HEK293 (cell line): ENCODE measurements around the gene SOWAHA.

ENCODE experiments used
- CTCF ChIA-PET: fragments of 350-600 bp; formaldehyde crosslinking; extraction: SDS; loops from one replicate; lab custom pipeline; 2021; ENCODE audit warnings: antibody characterized with exemption; lab: Yijun Ruan, JAX
- POLR2A ChIA-PET: fragments of 300-600 bp; formaldehyde crosslinking; extraction: SDS; loops from one replicate; lab custom pipeline; 2020; ENCODE audit warnings: antibody characterized with exemption, inconsistent platforms; lab: Yijun Ruan, JAX
- H3K27ac ChIP-seq: fragments of 200-500 bp; sonication (Bioruptor generic); 2 replicates; pipeline ENCODE4 v1.5.1; 2014; ENCODE audit warnings: low read depth, low read length, control low read depth, inconsistent platforms; ENCODE audit errors: extremely low read depth
- H3K36me3 ChIP-seq, 2 experiments: fragments of 200-500 bp in 1 of 2; sonication (Bioruptor generic) in 1 of 2; 1 replicate in 1 of 2; 2 replicates in 1 of 2; pipeline ENCODE4 v1.5.1; 2014 to 2017; ENCODE audit warnings: inconsistent platforms in 2 of 2, low read length in 2 of 2; ENCODE audit not compliant: control insufficient read depth in 2 of 2, insufficient read depth in 1 of 2
- H3K4me1 ChIP-seq: fragments of 200-500 bp; sonication (Bioruptor generic); 2 replicates; pipeline ENCODE4 v1.5.1; 2014; ENCODE audit warnings: mild to moderate bottlenecking, low read length, inconsistent platforms; ENCODE audit not compliant: control insufficient read depth, insufficient read depth
- H3K4me3 ChIP-seq: 2 replicates; pipeline ENCODE4 v1.5.1; 2011; ENCODE audit warnings: low read depth, mild to moderate bottlenecking, control low read depth, low read length, moderate library complexity
- H3K9me3 ChIP-seq: fragments of 200-500 bp; sonication (Bioruptor generic); 2 replicates; pipeline ENCODE4 v1.5.1; 2014; ENCODE audit warnings: low read depth, low read length, inconsistent platforms; ENCODE audit not compliant: control insufficient read depth, insufficient read depth
- KLF7 ChIP-seq: fragments of 450-650 bp; formaldehyde crosslinking; IDR thresholded peaks from 2 replicates; pipeline ENCODE4 v1.5.1; 2016; ENCODE audit warnings: missing biosample characterization, missing genetic modification characterization, borderline replicate concordance
- ZBTB1 ChIP-seq: fragments of 450-650 bp; formaldehyde crosslinking; IDR thresholded peaks from 2 replicates; pipeline ENCODE4 v1.5.1; 2016; ENCODE audit warnings: missing biosample characterization, missing genetic modification characterization
- ZBTB17 ChIP-seq: fragments of 450-650 bp; formaldehyde crosslinking; IDR thresholded peaks from 2 replicates; pipeline ENCODE4 v1.5.1; 2016; ENCODE audit warnings: missing biosample characterization, missing genetic modification characterization
- ZNF121 ChIP-seq: fragments of 450-650 bp; formaldehyde crosslinking; IDR thresholded peaks from 2 replicates; pipeline ENCODE4 v1.5.1; 2016; ENCODE audit warnings: missing biosample characterization, missing genetic modification characterization
- ZNF140 ChIP-seq: fragments of 450-650 bp; formaldehyde crosslinking; IDR thresholded peaks from 2 replicates; pipeline ENCODE4 v1.5.1; 2016; ENCODE audit warnings: missing biosample characterization, missing genetic modification characterization
- ZNF2 ChIP-seq: fragments of 450-650 bp; formaldehyde crosslinking; IDR thresholded peaks from 2 replicates; pipeline ENCODE4 v1.5.1; 2016; ENCODE audit warnings: missing biosample characterization, missing genetic modification characterization
- ZNF221 ChIP-seq: fragments of 450-650 bp; formaldehyde crosslinking; IDR thresholded peaks from 2 replicates; pipeline ENCODE4 v1.5.1; 2017; ENCODE audit warnings: missing biosample characterization, missing genetic modification characterization, borderline replicate concordance
- ZNF23 ChIP-seq: fragments of 450-650 bp; formaldehyde crosslinking; IDR thresholded peaks from 2 replicates; pipeline ENCODE4 v1.5.1; 2016; ENCODE audit warnings: missing biosample characterization, missing genetic modification characterization, borderline replicate concordance
- ZNF24 ChIP-seq: fragments of 450-650 bp; formaldehyde crosslinking; IDR thresholded peaks from 2 replicates; pipeline ENCODE4 v1.5.1; 2016; ENCODE audit warnings: missing biosample characterization, missing genetic modification characterization
- ZNF335 ChIP-seq: fragments of 450-650 bp; formaldehyde crosslinking; conservative IDR thresholded peaks from 2 replicates; pipeline ENCODE4 v1.5.1; 2016; ENCODE audit warnings: missing biosample characterization, missing genetic modification characterization
- ZNF433 ChIP-seq: fragments of 450-650 bp; formaldehyde crosslinking; IDR thresholded peaks from 2 replicates; pipeline ENCODE4 v1.5.1; 2016; ENCODE audit warnings: missing biosample characterization, missing genetic modification characterization, low read depth
- ZNF521 ChIP-seq: fragments of 450-650 bp; formaldehyde crosslinking; IDR thresholded peaks from 2 replicates; pipeline ENCODE4 v1.5.1; 2017; ENCODE audit warnings: missing biosample characterization, mild to moderate bottlenecking, missing genetic modification characterization
- ZNF529 ChIP-seq: fragments of 450-650 bp; formaldehyde crosslinking; IDR thresholded peaks from 2 replicates; pipeline ENCODE4 v1.5.1; 2017; ENCODE audit warnings: missing genetic modification characterization, missing biosample characterization; ENCODE audit not compliant: insufficient replicate concordance
- ZNF530 ChIP-seq: fragments of 450-650 bp; formaldehyde crosslinking; IDR thresholded peaks from 2 replicates; pipeline ENCODE4 v1.5.1; 2016; ENCODE audit warnings: low read depth, missing biosample characterization, missing genetic modification characterization
- ZNF670 ChIP-seq: fragments of 450-650 bp; formaldehyde crosslinking; IDR thresholded peaks from 2 replicates; pipeline ENCODE4 v1.5.1; 2016; ENCODE audit warnings: missing biosample characterization, missing genetic modification characterization, low read depth
- ZNF747 ChIP-seq: fragments of 450-650 bp; formaldehyde crosslinking; IDR thresholded peaks from 2 replicates; pipeline ENCODE4 v1.5.1; 2016; ENCODE audit warnings: missing biosample characterization, missing genetic modification characterization
- ZNF837 ChIP-seq: fragments of 450-650 bp; formaldehyde crosslinking; IDR thresholded peaks from 2 replicates; pipeline ENCODE4 v1.5.1; 2016; ENCODE audit warnings: missing biosample characterization, missing genetic modification characterization
- TF ChIP-seq, protein P1 (sequence below): fragments of 450-650 bp; formaldehyde crosslinking; IDR thresholded peaks from 2 replicates; pipeline ENCODE4 v1.5.1; 2016; ENCODE audit warnings: missing biosample characterization, missing genetic modification characterization
- TF ChIP-seq, protein P2 (sequence below): fragments of 450-650 bp; formaldehyde crosslinking; IDR thresholded peaks from 2 replicates; pipeline ENCODE4 v1.5.1; 2016; ENCODE audit warnings: missing biosample characterization, missing genetic modification characterization
- TF ChIP-seq, protein P3 (sequence below): fragments of 450-650 bp; formaldehyde crosslinking; IDR thresholded peaks from 2 replicates; pipeline ENCODE4 v1.5.1; 2016; ENCODE audit warnings: missing biosample characterization, missing genetic modification characterization
- TF ChIP-seq, protein P4 (sequence below): fragments of 450-650 bp; formaldehyde crosslinking; IDR thresholded peaks from 2 replicates; pipeline ENCODE4 v1.5.1; 2016; ENCODE audit warnings: missing biosample characterization, missing genetic modification characterization, borderline replicate concordance
- TF ChIP-seq, protein P5 (sequence below): fragments of 450-650 bp; formaldehyde crosslinking; IDR thresholded peaks from 2 replicates; pipeline ENCODE4; 2016; ENCODE audit warnings: missing biosample characterization, missing genetic modification characterization

Gene SOWAHA

DNA sequence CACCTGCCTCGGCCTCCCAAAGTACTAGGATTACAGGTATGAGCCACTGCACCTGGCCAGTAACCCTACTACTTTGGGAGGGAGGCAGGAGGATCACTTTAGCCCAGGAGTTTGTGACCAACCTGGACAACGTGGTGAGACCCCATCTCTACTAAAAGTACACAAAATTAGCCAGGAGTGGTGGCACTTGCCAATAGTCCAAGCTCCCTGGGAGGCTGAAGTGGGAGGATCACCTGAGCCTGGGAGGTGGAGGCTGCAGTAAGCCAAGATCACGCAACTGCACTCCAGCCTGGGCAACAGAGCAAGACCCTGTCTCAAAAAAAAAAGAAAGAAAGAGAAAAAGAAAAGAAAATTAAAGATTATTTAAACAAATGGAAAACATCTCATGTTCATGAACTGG is 42.9 kb downstream of the SOWAHA start:
- Histone ChIP-seq H3K36me3 (no peaks in the 10 kb centered on the region), H3K9me3 (no peaks in the 10 kb centered on the region), H3K4me1 (no peaks in the 10 kb centered on the region), H3K4me3 (no peak overlapping the region), H3K27ac (no peak overlapping the region)
- ChIA-PET CTCF (interaction anchor here (1.2 kb wide), 1 partner anchor 27 kb away, joined by 3 read pairs; no protein-coding TSS in a partner anchor), POLR2A (no interaction called here)
- TF ChIP-seq ZNF837 (tag by site-specific recombination) (no peak), ZNF747 (tag by site-specific recombination) (no peak), ZNF121 (tag by site-specific recombination) (0 out of 2 replicates have a peak, but pooled peaks have one; percentile 36)
- TF ChIP-seq, protein P1, sequence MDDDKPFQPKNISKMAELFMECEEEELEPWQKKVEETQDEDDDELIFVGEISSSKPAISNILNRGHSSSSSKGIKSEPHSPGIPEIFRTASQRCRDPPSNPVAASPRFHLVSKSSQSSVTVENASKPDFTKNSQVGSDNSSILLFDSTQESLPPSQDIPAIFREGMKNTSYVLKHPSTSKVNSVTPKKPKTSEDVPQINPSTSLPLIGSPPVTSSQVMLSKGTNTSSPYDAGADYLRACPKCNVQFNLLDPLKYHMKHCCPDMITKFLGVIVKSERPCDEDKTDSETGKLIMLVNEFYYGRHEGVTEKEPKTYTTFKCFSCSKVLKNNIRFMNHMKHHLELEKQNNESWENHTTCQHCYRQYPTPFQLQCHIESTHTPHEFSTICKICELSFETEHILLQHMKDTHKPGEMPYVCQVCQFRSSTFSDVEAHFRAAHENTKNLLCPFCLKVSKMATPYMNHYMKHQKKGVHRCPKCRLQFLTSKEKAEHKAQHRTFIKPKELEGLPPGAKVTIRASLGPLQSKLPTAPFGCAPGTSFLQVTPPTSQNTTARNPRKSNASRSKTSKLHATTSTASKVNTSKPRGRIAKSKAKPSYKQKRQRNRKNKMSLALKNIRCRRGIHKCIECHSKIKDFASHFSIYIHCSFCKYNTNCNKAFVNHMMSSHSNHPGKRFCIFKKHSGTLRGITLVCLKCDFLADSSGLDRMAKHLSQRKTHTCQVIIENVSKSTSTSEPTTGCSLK (tag by site-specific recombination) = no peak

DNA sequence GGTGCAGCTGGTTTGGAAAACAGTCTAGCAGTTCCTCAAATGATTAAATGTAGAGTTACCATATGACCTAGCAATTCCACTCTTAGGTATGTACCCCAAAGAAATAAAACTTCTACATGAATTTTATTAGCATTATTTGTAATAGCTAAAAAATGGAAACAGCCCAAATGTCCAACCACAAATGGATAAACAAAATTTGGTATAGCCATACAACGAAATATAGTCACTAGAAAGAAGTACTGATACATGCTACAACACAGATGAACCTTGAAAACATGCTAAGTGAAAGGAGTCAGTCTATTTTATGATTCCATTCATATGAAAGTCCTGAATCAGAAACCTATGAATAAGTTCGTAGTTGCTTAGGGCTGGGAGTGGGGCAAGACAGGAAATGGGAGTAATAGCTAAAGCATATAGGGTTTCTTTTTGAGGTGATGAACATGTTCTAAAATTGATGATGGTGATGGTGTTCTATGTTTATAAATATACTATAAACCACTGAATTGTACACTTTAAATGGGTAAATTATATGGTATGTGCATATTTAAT is 46.9 kb downstream of the SOWAHA start:
- CTCF ChIA-PET = interaction anchor here (0.6 kb wide), 1 partner anchor 532 kb away, joined by 4 read pairs; no protein-coding TSS in a partner anchor
- H3K9me3 ChIP-seq = no peaks in the 10 kb centered on the region
- POLR2A ChIA-PET = no interaction called here
- H3K27ac ChIP-seq = no peak overlapping the region
- H3K4me3 ChIP-seq = no peak overlapping the region
- no peaks in the 10 kb centered on the region for H3K4me1 ChIP-seq
- peak; percentile 16; the same call in 1 of the 2 replicates for TF ChIP-seq ZNF140 (tag by site-specific recombination)
- no peak for TF ChIP-seq ZNF23 (tag by site-specific recombination)
- TF ChIP-seq ZNF529 = no peak
- TF ChIP-seq ZNF221 (tag by site-specific recombination) = no peak
- no peak for TF ChIP-seq ZNF2 (tag by site-specific recombination)
- TF ChIP-seq ZNF24 (tag by site-specific recombination) = no peak
- no peak for TF ChIP-seq ZNF670
- no peaks in the 10 kb centered on the region for H3K36me3 ChIP-seq

DNA sequence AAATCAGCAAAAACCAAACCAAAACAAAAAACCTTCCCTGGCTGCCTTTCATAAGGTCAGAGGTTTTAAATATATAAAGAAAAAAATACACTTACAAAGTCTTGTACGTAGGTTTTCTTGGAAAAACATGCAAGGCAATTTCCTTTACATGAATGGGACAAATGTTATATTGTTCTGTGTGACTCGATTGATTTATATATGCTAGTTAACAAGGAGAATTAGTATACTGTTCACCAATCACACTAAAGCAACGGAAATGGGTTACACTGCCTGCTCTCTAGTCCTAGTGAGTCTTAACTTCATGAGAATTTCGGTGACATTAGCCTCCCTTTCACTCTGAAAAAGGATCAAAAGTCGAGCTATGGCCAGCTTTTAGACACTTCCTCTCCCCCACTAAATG is 47.6 kb downstream of the SOWAHA start:
- CTCF ChIA-PET = interaction anchor here (0.5 to 0.9 kb wide), 2 partner anchors 333 to 357 kb away, joined by 3 read pairs; no protein-coding TSS in a partner anchor
- Histone ChIP-seq H3K4me1 (0 out of 2 replicates have a peak, but pooled peaks cover 2% of the 10 kb centered on the region), H3K36me3 (no peaks in the 10 kb centered on the region), H3K4me3 (no peak overlapping the region), H3K9me3 (no peaks in the 10 kb centered on the region), H3K27ac (no peak overlapping the region)
- POLR2A ChIA-PET = no interaction called here
- TF ChIP-seq ZNF335 (tag by site-specific recombination) (no peak), ZNF521 (no peak), ZNF433 (tag by site-specific recombination) (no peak), ZNF837 (tag by site-specific recombination) (no peak), ZBTB1 (tag by site-specific recombination) (no peak), ZNF530 (tag by site-specific recombination) (no peak), KLF7 (tag by site-specific recombination) (no peak), ZBTB17 (no peak)
- TF ChIP-seq, protein P2, sequence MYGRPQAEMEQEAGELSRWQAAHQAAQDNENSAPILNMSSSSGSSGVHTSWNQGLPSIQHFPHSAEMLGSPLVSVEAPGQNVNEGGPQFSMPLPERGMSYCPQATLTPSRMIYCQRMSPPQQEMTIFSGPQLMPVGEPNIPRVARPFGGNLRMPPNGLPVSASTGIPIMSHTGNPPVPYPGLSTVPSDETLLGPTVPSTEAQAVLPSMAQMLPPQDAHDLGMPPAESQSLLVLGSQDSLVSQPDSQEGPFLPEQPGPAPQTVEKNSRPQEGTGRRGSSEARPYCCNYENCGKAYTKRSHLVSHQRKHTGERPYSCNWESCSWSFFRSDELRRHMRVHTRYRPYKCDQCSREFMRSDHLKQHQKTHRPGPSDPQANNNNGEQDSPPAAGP (tag by site-specific recombination) = no peak
- TF ChIP-seq, protein P3, sequence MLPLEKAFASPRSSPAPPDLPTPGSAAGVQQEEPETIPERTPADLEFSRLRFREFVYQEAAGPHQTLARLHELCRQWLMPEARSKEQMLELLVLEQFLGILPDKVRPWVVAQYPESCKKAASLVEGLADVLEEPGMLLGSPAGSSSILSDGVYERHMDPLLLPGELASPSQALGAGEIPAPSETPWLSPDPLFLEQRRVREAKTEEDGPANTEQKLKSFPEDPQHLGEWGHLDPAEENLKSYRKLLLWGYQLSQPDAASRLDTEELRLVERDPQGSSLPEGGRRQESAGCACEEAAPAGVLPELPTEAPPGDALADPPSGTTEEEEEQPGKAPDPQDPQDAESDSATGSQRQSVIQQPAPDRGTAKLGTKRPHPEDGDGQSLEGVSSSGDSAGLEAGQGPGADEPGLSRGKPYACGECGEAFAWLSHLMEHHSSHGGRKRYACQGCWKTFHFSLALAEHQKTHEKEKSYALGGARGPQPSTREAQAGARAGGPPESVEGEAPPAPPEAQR = no peak
- TF ChIP-seq, protein P4, sequence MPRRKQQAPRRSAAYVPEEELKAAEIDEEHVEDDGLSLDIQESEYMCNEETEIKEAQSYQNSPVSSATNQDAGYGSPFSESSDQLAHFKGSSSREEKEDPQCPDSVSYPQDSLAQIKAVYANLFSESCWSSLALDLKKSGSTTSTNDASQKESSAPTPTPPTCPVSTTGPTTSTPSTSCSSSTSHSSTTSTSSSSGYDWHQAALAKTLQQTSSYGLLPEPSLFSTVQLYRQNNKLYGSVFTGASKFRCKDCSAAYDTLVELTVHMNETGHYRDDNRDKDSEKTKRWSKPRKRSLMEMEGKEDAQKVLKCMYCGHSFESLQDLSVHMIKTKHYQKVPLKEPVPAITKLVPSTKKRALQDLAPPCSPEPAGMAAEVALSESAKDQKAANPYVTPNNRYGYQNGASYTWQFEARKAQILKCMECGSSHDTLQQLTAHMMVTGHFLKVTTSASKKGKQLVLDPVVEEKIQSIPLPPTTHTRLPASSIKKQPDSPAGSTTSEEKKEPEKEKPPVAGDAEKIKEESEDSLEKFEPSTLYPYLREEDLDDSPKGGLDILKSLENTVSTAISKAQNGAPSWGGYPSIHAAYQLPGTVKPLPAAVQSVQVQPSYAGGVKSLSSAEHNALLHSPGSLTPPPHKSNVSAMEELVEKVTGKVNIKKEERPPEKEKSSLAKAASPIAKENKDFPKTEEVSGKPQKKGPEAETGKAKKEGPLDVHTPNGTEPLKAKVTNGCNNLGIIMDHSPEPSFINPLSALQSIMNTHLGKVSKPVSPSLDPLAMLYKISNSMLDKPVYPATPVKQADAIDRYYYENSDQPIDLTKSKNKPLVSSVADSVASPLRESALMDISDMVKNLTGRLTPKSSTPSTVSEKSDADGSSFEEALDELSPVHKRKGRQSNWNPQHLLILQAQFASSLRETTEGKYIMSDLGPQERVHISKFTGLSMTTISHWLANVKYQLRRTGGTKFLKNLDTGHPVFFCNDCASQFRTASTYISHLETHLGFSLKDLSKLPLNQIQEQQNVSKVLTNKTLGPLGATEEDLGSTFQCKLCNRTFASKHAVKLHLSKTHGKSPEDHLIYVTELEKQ (tag by site-specific recombination) = no peak
- TF ChIP-seq, protein P5, sequence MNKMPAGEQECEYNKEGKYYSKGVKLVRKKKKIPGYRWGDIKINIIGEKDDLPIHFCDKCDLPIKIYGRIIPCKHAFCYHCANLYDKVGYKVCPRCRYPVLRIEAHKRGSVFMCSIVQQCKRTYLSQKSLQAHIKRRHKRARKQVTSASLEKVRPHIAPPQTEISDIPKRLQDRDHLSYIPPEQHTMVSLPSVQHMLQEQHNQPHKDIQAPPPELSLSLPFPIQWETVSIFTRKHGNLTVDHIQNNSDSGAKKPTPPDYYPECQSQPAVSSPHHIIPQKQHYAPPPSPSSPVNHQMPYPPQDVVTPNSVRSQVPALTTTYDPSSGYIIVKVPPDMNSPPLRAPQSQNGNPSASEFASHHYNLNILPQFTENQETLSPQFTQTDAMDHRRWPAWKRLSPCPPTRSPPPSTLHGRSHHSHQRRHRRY = no peak
